Measurements from ENCODE around the gene OTUB2.

DNA sequence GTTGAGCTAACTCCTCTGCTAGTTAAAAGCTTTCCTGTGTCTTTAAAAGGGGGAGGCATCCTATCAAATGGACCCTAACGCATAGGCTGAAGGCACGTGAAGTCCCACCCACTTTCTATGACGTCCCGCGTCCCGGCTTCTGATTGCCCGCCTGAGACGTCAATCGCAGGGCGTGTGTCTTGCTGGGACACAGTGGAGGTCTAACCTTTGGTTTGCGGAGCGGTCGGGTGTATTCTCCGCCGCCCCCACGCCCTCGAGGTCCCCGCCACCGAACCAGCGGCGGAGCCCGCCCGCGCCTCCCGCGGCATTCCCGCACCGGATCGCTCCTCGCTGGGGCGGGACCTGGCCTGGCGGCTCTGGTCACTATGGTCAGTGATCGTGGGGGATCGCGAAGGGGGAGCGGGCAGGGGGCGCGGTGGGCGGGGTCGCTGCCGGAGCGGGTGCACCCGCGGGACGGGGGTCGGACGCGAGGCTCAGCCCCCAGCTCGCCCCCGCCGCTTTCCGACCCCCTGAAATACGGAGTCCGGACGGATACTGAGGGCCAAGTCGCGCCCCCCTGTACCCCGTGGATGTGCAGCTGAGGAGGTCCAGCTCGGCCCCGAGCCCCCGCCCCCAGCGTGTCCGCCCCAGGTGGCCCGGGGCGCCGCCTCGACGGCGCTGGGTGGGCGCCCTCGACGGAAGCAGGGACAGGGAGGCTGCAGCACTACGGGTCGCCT lies at the start of gene OTUB2:
- TF ChIP-seq, protein P1, sequence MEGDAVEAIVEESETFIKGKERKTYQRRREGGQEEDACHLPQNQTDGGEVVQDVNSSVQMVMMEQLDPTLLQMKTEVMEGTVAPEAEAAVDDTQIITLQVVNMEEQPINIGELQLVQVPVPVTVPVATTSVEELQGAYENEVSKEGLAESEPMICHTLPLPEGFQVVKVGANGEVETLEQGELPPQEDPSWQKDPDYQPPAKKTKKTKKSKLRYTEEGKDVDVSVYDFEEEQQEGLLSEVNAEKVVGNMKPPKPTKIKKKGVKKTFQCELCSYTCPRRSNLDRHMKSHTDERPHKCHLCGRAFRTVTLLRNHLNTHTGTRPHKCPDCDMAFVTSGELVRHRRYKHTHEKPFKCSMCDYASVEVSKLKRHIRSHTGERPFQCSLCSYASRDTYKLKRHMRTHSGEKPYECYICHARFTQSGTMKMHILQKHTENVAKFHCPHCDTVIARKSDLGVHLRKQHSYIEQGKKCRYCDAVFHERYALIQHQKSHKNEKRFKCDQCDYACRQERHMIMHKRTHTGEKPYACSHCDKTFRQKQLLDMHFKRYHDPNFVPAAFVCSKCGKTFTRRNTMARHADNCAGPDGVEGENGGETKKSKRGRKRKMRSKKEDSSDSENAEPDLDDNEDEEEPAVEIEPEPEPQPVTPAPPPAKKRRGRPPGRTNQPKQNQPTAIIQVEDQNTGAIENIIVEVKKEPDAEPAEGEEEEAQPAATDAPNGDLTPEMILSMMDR (IDR thresholded peaks at IDR 0.05) = no peak
- peak; percentile 34 to 39 for TF ChIP-seq EP300 (IDR thresholded peaks at IDR 0.05)
